IMR-90 (cell line): ENCODE data around the gene SCLY. TPM values are rescaled to one million over a fixed set of nuclear protein-coding genes. Genes with fewer than 3 reads are reported as not detected.

Experiments used
- ATAC-seq: fragments of 200-7000 bp; cut with Tn5 transposase; 2 replicates; pipeline ENCODE4 v1.9.1; 2020; ENCODE audit warnings: low read depth, mild to moderate bottlenecking, moderate library complexity
- BruUV-seq: library from RNA; stranded (reverse); fragments of 400-500 nt; replicated peaks from 2 replicates; lab custom pipeline; 2021; lab: Mats Ljungman, UMichigan
- CTCF ChIA-PET: fragments of 300-600 bp; formaldehyde crosslinking; extraction: SDS; loops from one replicate; lab custom pipeline; 2021; ENCODE audit warnings: antibody characterized with exemption; lab: Yijun Ruan, JAX
- POLR2A ChIA-PET: fragments of 300-600 bp; sonication (Branson Sonifier 250); formaldehyde crosslinking; loops from one replicate; lab custom pipeline; 2022; ENCODE audit warnings: antibody characterized with exemption; ENCODE audit not compliant: unreplicated experiment; lab: Charles Lee
- DNase-seq: peaks from one replicate; pipeline ENCODE4 v3.0.0; 2013
- H2AFZ ChIP-seq: replicated peaks from 2 replicates; pipeline ENCODE3; 2013; ENCODE audit warnings: low read length, mild to moderate bottlenecking; ENCODE audit not compliant: poor library complexity
- H2AK5ac ChIP-seq: 2 replicates; pipeline ENCODE4 v1.6.1; 2013; ENCODE audit warnings: low read depth, low read length, inconsistent platforms
- H2AK9ac ChIP-seq: replicated peaks from 2 replicates; pipeline ENCODE3; 2013; ENCODE audit warnings: mild to moderate bottlenecking, low read depth, low read length, moderate library complexity; ENCODE audit not compliant: poor library complexity
- H2BK120ac ChIP-seq: 2 replicates; pipeline ENCODE4 v1.6.1; 2013; ENCODE audit warnings: low read depth, low read length, inconsistent platforms
- H2BK15ac ChIP-seq: 3 replicates; pipeline ENCODE4 v1.6.1; 2013; ENCODE audit warnings: low read depth, low read length, inconsistent platforms
- H2BK20ac ChIP-seq: 2 replicates; pipeline ENCODE4 v1.6.1; 2013; ENCODE audit warnings: low read depth, mild to moderate bottlenecking, inconsistent platforms, low read length, moderate library complexity
- H2BK5ac ChIP-seq: 2 replicates; pipeline ENCODE4 v1.6.1; 2013; ENCODE audit warnings: mild to moderate bottlenecking, low read depth, low read length, inconsistent platforms; ENCODE audit not compliant: poor library complexity, severe bottlenecking
- H3K14ac ChIP-seq: replicated peaks from 2 replicates; pipeline ENCODE4 v1.6.1; 2013; ENCODE audit warnings: low read depth, low read length, inconsistent platforms
- H3K18ac ChIP-seq: 2 replicates; pipeline ENCODE4 v1.6.1; 2013; ENCODE audit warnings: low read depth, low read length, control low read depth
- H3K23ac ChIP-seq: 2 replicates; pipeline ENCODE4 v1.6.1; 2013; ENCODE audit warnings: low read depth, low read length, inconsistent platforms
- H3K27ac ChIP-seq: 2 replicates; pipeline ENCODE4 v1.5.1; 2013; ENCODE audit warnings: mild to moderate bottlenecking, control low read depth, low read length; ENCODE audit not compliant: insufficient read depth
- H3K27me3 ChIP-seq: 2 replicates; pipeline ENCODE4 v1.6.1; 2013; ENCODE audit warnings: low read length; ENCODE audit not compliant: control insufficient read depth, insufficient read depth
- H3K36me3 ChIP-seq: 2 replicates; pipeline ENCODE4 v1.6.1; 2013; ENCODE audit warnings: low read length, mixed read lengths; ENCODE audit not compliant: control insufficient read depth, insufficient read depth
- H3K4ac ChIP-seq: 2 replicates; pipeline ENCODE4 v1.6.1; 2013; ENCODE audit warnings: low read depth, low read length, inconsistent platforms
- H3K4me1 ChIP-seq: 2 replicates; pipeline ENCODE4 v1.6.1; 2013; ENCODE audit warnings: low read length, mixed read lengths; ENCODE audit not compliant: control insufficient read depth, insufficient read depth
- H3K4me2 ChIP-seq: 2 replicates; pipeline ENCODE4 v1.6.1; 2013; ENCODE audit warnings: low read depth, mild to moderate bottlenecking, control low read depth, low read length, moderate library complexity
- H3K4me3 ChIP-seq: 2 replicates; pipeline ENCODE4 v1.5.1; 2013; ENCODE audit warnings: low read depth, mild to moderate bottlenecking, control low read depth, low read length, moderate library complexity; ENCODE audit not compliant: insufficient read depth
- H3K56ac ChIP-seq: 2 replicates; pipeline ENCODE4 v1.6.1; 2013; ENCODE audit warnings: low read length, inconsistent platforms; ENCODE audit not compliant: insufficient read depth; ENCODE audit errors: extremely low read depth
- H3K79me1 ChIP-seq, 2 experiments: 2 replicates each; pipeline ENCODE4 v1.6.1; 2013; ENCODE audit warnings: low read length in 2 of 2, inconsistent platforms in 1 of 2, low read depth in 1 of 2
- H3K9ac ChIP-seq: 2 replicates; pipeline ENCODE4 v1.6.1; 2013; ENCODE audit warnings: low read depth, low read length, control low read depth
- H3K9me1 ChIP-seq: 2 replicates; pipeline ENCODE4 v1.6.1; 2013; ENCODE audit warnings: low read length, inconsistent platforms; ENCODE audit not compliant: insufficient read depth
- H3K9me3 ChIP-seq: 2 replicates; pipeline ENCODE4 v1.6.1; 2013; ENCODE audit warnings: low read length; ENCODE audit not compliant: control insufficient read depth, insufficient read depth
- H4K20me1 ChIP-seq: 2 replicates; pipeline ENCODE4 v1.6.1; 2013; ENCODE audit warnings: low read length, inconsistent platforms; ENCODE audit not compliant: insufficient read depth
- H4K5ac ChIP-seq: 2 replicates; pipeline ENCODE4 v1.6.1; 2013; ENCODE audit warnings: mild to moderate bottlenecking, low read depth, low read length, control low read depth
- H4K8ac ChIP-seq, 2 experiments: 2 replicates each; pipeline ENCODE4 v1.6.1; 2013; ENCODE audit warnings: low read depth in 2 of 2, low read length in 2 of 2, control low read depth in 1 of 2, inconsistent platforms in 1 of 2
- H4K91ac ChIP-seq: 2 replicates; pipeline ENCODE4 v1.6.1; 2013; ENCODE audit warnings: low read depth, low read length, inconsistent platforms; ENCODE audit not compliant: insufficient read depth
- MAFK ChIP-seq: IDR thresholded peaks from 2 replicates; pipeline ENCODE4 v1.6.1; 2012; ENCODE audit warnings: low read depth, low read length, improper control_type of control experiment
- POLR2A ChIP-seq: IDR thresholded peaks from 2 replicates; pipeline ENCODE4 v1.6.1; 2012; ENCODE audit warnings: mild to moderate bottlenecking, low read depth, low read length
- RCOR1 ChIP-seq: IDR thresholded peaks from 2 replicates; pipeline ENCODE4 v1.6.1; 2012; ENCODE audit warnings: mild to moderate bottlenecking, low read length, improper control_type of control experiment; ENCODE audit not compliant: insufficient replicate concordance
- WGBS, 2 experiments: methylation state at CpG; one replicate each; pipeline versions ENCODE4 v1.1.5 to v1.1.7; 2013; ENCODE audit warnings: missing lambda C conversion rate in 2 of 2; ENCODE audit not compliant: insufficient read length in 1 of 2; ENCODE audit errors: extremely low coverage in 2 of 2; 5-methylcytosine and 5-hydroxymethylcytosine counted together
- dilution Hi-C: fragments of 300-500 bp; cut with HindIII; formaldehyde crosslinking; loops from one replicate; pipeline ENCODE4 v1.14.3; 2018; ENCODE audit warnings: low sequenced_read_pairs; ENCODE audit not compliant: unreplicated experiment
- in situ Hi-C: fragments of 300-500 bp; cut with MboI; formaldehyde crosslinking; loops from 3 replicates; pipeline ENCODE4 v1.14.3; 2019; ENCODE audit warnings: low sequenced_read_pairs, inconsistent platforms, mixed read lengths
- intact Hi-C: fragments of 100-400 bp; cut with micrococcal nuclease; formaldehyde crosslinking; loops from 2 replicates; pipeline ENCODE4 v1.10.0; 2022
- polyA plus RNA-seq, 3 experiments: library from polyadenylated mRNA; depleted of rRNA; stranded (reverse); fragments of >200 nt; gene quantifications; 2 replicates each; pipeline ENCODE4 v1.2.3, GENCODE V29; 2012; ENCODE audit warnings: low replicate concordance in 1 of 3
- total RNA-seq: library from RNA; depleted of rRNA; stranded (reverse); fragments of >200 nt; gene quantifications from 2 replicates; pipeline ENCODE4 v1.2.3, GENCODE V29; 2012

SCLY gene
- total and polyA plus RNA-seq, 2 of the 4 experiments (the other 2 are of a cell fraction) = 8.6 to 10.5 TPM

DNA sequence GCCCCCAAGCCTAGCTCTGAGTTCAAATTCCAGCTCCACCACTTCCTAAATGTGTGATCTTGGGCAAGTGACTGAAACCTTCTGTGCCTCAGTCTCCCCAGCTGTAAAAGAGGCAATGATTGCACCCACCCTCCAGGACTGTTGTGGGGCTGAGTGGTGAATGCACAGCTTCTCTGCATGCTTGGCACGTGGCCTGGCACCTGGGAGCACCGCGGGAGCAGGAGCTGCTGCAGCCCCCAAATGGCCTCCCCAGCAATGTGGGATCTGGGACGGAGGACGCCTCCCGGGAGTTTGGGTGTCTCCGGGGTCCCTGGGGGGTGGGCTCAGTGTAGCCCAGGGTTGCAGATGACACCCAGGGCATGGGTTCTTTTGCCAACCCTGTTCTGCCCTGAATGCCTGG lies 79.2 kb downstream of the SCLY start:
- Histone ChIP-seq H4K5ac (no peak overlapping the region), H3K14ac (no peak overlapping the region), H3K9me1 (0 out of 2 replicates have a peak, but pooled peaks cover 15% of the 10 kb centered on the region), H2BK5ac (no peak overlapping the region), H3K9me3 (no peaks in the 10 kb centered on the region), H3K9ac (no peak overlapping the region), H4K91ac (no peak overlapping the region), H3K36me3 (no peaks in the 10 kb centered on the region), H3K56ac (no peak overlapping the region), H3K4me1 (peaks cover 23% of the 10 kb centered on the region), H2AK5ac (no peak overlapping the region), H3K18ac (no peak overlapping the region), H3K23ac (no peak overlapping the region), H3K27me3 (no peaks in the 10 kb centered on the region), H2AK9ac (no peak overlapping the region), H3K27ac (no peak overlapping the region), H3K4me2 (no peak overlapping the region), H2BK20ac (no peak overlapping the region), H2BK120ac (no peak overlapping the region), H3K4ac (no peak overlapping the region), H3K79me1 (no peaks in the 10 kb centered on the region), H2AFZ (peak overlapping the region; percentile 43), H4K8ac (no peak overlapping the region), H2BK15ac (no peak overlapping the region), H3K4me3 (no peak overlapping the region), H4K20me1 (no peaks in the 10 kb centered on the region)
- in situ Hi-C loops = no loop called here
- ChIA-PET CTCF (no interaction called here), POLR2A (no interaction called here)
- no TSS peak for BruUV-seq
- intact Hi-C loops = no loop called here
- WGBS, 2 experiments = no CpG with 5 or more reads among the region's 7 CpGs
- TF ChIP-seq MAFK (no peak), RCOR1 (no peak), POLR2A (no peak)
- ATAC-seq (no peak), DNase-seq (no peak)
- dilution Hi-C loops = no loop called here
